Endothelial cell of umbilical vein (primary cell): ENCODE results near the gene KRTAP10-1. TPM values are rescaled to one million over a fixed set of nuclear protein-coding genes. Genes with fewer than 3 reads are reported as not detected.

Experiments used
- BruUV-seq: library from RNA; stranded (reverse); fragments of 400-500 nt; replicated peaks from 2 replicates; lab custom pipeline; 2021; lab: Mats Ljungman, UMichigan
- CTCF ChIA-PET: fragments of 300-600, 350-600 bp; sonication (Branson Sonifier 250); formaldehyde crosslinking; loops from one replicate; lab custom pipeline; 2021; ENCODE audit warnings: antibody characterized with exemption, inconsistent platforms; lab: Charles Lee
- POLR2A ChIA-PET: fragments of 300-600, 350-600 bp; sonication (Branson Sonifier 250); formaldehyde crosslinking; loops from one replicate; lab custom pipeline; 2021; ENCODE audit warnings: antibody characterized with exemption, inconsistent platforms; lab: Charles Lee
- DNase-seq: peaks from one replicate; pipeline ENCODE4 v3.0.0-alpha.2; 2011; ENCODE audit warnings: low read depth, low spot score
- FAIRE-seq: peaks from 2 replicates; lab custom pipeline; 2011; peaks lifted over from hg19 to GRCh38; lab: Jason Lieb, UNC
- H2AFZ ChIP-seq: 2 replicates; pipeline ENCODE4 v1.6.0; 2012; ENCODE audit warnings: low read depth, low read length, control low read depth, inconsistent platforms
- H3K27ac ChIP-seq: 2 replicates; pipeline ENCODE4 v1.5.1; 2011; ENCODE audit warnings: low read depth, mild to moderate bottlenecking, control low read depth, low read length, moderate library complexity; ENCODE audit not compliant: insufficient read depth
- H3K27me3 ChIP-seq, 2 experiments: 2 replicates each; pipeline versions ENCODE4 v1.6.0 to v1.6.1; 2011; ENCODE audit warnings: low read length in 2 of 2, mixed read lengths in 1 of 2; ENCODE audit not compliant: control insufficient read depth in 2 of 2, insufficient read depth in 2 of 2
- H3K36me3 ChIP-seq, 2 experiments: 2 replicates in 1 of 2; 3 replicates in 1 of 2; pipeline ENCODE4 v1.5.1; 2011; ENCODE audit warnings: low read length in 2 of 2, mild to moderate bottlenecking in 1 of 2, moderate library complexity in 1 of 2; ENCODE audit not compliant: control insufficient read depth in 2 of 2, insufficient read depth in 2 of 2; ENCODE audit errors: extremely low read depth in 1 of 2
- H3K4me1 ChIP-seq: 3 replicates; pipeline ENCODE4 v1.5.1; 2011; ENCODE audit warnings: mild to moderate bottlenecking, low read length; ENCODE audit not compliant: control insufficient read depth, insufficient read depth; ENCODE audit errors: extremely low read depth
- H3K4me2 ChIP-seq: 2 replicates; pipeline ENCODE4 v1.6.1; 2011; ENCODE audit warnings: low read length, control low read depth, mixed read lengths; ENCODE audit not compliant: insufficient read depth
- H3K4me3 ChIP-seq, 3 experiments: fragments of 200-600 bp in 1 of 3; sonication (generic), shearing (Covaris generic) in 1 of 3; replicated peaks in 1 of 3; 2 replicates each; pipeline ENCODE4 v1.5.1; 2011 to 2016; ENCODE audit warnings: control low read depth in 3 of 3, low read length in 3 of 3, mild to moderate bottlenecking in 2 of 3, inconsistent platforms in 1 of 3, low read depth in 1 of 3, moderate library complexity in 1 of 3; ENCODE audit not compliant: insufficient read depth in 1 of 3
- H3K79me2 ChIP-seq: 2 replicates; pipeline ENCODE4 v1.6.0; 2012; ENCODE audit warnings: low read length, inconsistent platforms; ENCODE audit not compliant: control insufficient read depth, insufficient read depth
- H3K9ac ChIP-seq: replicated peaks from 2 replicates; pipeline ENCODE3; 2011; ENCODE audit warnings: low read length, control low read depth; ENCODE audit not compliant: insufficient read depth; ENCODE audit errors: extremely low read depth
- H3K9me1 ChIP-seq: replicated peaks from 3 replicates; pipeline ENCODE4 v1.6.0; 2011; ENCODE audit warnings: mild to moderate bottlenecking, low read length; ENCODE audit not compliant: control insufficient read depth, insufficient read depth; ENCODE audit errors: extremely low read depth
- H3K9me3 ChIP-seq: replicated peaks from 2 replicates; pipeline ENCODE4 v1.5.1; 2012; ENCODE audit warnings: low read length, inconsistent platforms; ENCODE audit not compliant: control insufficient read depth, insufficient read depth
- H4K20me1 ChIP-seq: replicated peaks from 2 replicates; pipeline ENCODE3; 2011; ENCODE audit warnings: mild to moderate bottlenecking, low read length; ENCODE audit not compliant: control insufficient read depth, insufficient read depth; ENCODE audit errors: extremely low read depth
- EZH2 ChIP-seq: IDR thresholded peaks from 2 replicates; pipeline ENCODE4 v1.6.1; 2012; ENCODE audit warnings: borderline replicate concordance, low read depth, mild to moderate bottlenecking, moderate library complexity, low read length, inconsistent platforms; ENCODE audit not compliant: severe bottlenecking
- FOS ChIP-seq: IDR thresholded peaks from 2 replicates; pipeline ENCODE4 v1.6.1; 2011; ENCODE audit warnings: mild to moderate bottlenecking, low read length, moderate library complexity, borderline replicate concordance; ENCODE audit not compliant: insufficient read depth
- GATA2 ChIP-seq: IDR thresholded peaks from 2 replicates; pipeline ENCODE4 v1.7.0; 2011; ENCODE audit warnings: low read depth, mild to moderate bottlenecking, moderate library complexity, mixed read lengths, low read length; ENCODE audit not compliant: insufficient read length, insufficient read depth
- JUN ChIP-seq: IDR thresholded peaks from 2 replicates; pipeline ENCODE4 v1.6.1; 2011; ENCODE audit warnings: borderline replicate concordance, low read depth; ENCODE audit not compliant: insufficient read length, insufficient read depth
- MYC ChIP-seq: IDR thresholded peaks from one replicate; pipeline ENCODE4 v1.6.1; 2011; ENCODE audit warnings: mild to moderate bottlenecking, low read depth, low read length
- POLR2A ChIP-seq: IDR thresholded peaks from 2 replicates; pipeline ENCODE4 v1.6.1; 2012; ENCODE audit warnings: low read depth, mild to moderate bottlenecking, control low read depth, low read length
- POLR2AphosphoS5 ChIP-seq: IDR thresholded peaks from 2 replicates; pipeline ENCODE4 v1.6.1; 2012; ENCODE audit warnings: low read depth, mild to moderate bottlenecking, control low read depth, low read length, moderate library complexity; ENCODE audit not compliant: insufficient read depth
- dilution Hi-C: fragments of 300-500 bp; cut with MboI; formaldehyde crosslinking; loops from one replicate; pipeline ENCODE4 v1.15.0; 2019; ENCODE audit warnings: low sequenced_read_pairs; ENCODE audit not compliant: extremely low pct_ligation_motif_present
- intact Hi-C: fragments of 100-400 bp; cut with micrococcal nuclease; formaldehyde crosslinking; loops from one replicate; pipeline ENCODE4 v1.10.0; 2022
- polyA plus RNA-seq, 4 experiments: library from polyadenylated mRNA; depleted of rRNA in 3 of 4; stranded (reverse) in 3 of 4; unstranded in 1 of 4; fragments of >200 nt; gene quantifications; 2 replicates each; pipeline versions ENCODE4 v1.2.1 to v1.2.3, GENCODE V29; 2011 to 2012; ENCODE audit warnings: missing spikeins in 1 of 4
- total RNA-seq: library from RNA; stranded (reverse); gene quantifications from 2 replicates; pipeline ENCODE4 v1.2.3, GENCODE V29; 2021
- TF ChIP-seq, protein P1 (sequence below): IDR thresholded peaks from 2 replicates; pipeline ENCODE4 v1.6.1; 2011; ENCODE audit not compliant: insufficient read depth, insufficient read length
- TF ChIP-seq, protein P2 (sequence below), 2 donors: IDR thresholded peaks; 1 replicate in 1 of 2; 2 replicates in 1 of 2; pipeline ENCODE4 v1.5.1; 2011; ENCODE audit warnings: low read length in 2 of 2, mild to moderate bottlenecking in 2 of 2, moderate library complexity in 2 of 2, control low read depth in 1 of 2, inconsistent platforms in 1 of 2, low read depth in 1 of 2; ENCODE audit not compliant: insufficient read depth in 1 of 2; ENCODE audit errors: extremely low read depth in 1 of 2

The KRTAP10-1 gene
- total and polyA plus RNA-seq, 2 donors (not counting 3 experiments of a cell fraction or from before 2014, with no cell fraction given): not detected

DNA sequence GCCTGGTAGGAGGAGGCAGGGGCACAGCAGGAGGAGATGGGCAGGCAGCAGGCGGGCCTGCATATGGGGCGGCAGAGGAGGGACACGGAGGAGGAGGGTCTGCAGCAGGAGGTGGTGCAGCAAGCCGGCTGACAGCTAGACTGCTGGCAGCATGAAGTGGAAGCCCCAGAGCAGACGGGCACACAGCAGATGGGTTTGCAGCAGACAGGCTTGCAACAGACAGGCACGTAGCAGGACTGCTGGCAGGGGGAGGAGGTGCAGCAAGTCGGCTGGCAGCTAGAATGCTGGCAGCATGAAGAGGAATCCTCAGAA, 39.8 kb upstream of the KRTAP10-1 start:
- dilution Hi-C loops (no loop called here), intact Hi-C loops (no loop called here)
- Histone ChIP-seq H3K79me2 (no peaks in the 10 kb centered on the region), H3K4me3 (no peak overlapping the region), H3K27me3 (peaks cover 0 to 4% of the 10 kb centered on the region in 2 experiments), H3K36me3 (no peaks in the 10 kb centered on the region), H3K4me1 (no peaks in the 10 kb centered on the region), H3K9me1 (no peaks in the 10 kb centered on the region), H3K27ac (no peak overlapping the region), H3K4me2 (no peak overlapping the region), H3K9me3 (no peaks in the 10 kb centered on the region), H2AFZ (no peak overlapping the region), H3K9ac (no peak overlapping the region), H4K20me1 (no peaks in the 10 kb centered on the region)
- TF ChIP-seq POLR2AphosphoS5: no peak
- no peak for TF ChIP-seq FOS
- no peak for TF ChIP-seq JUN
- TF ChIP-seq EZH2: no peak
- TF ChIP-seq, protein P1, sequence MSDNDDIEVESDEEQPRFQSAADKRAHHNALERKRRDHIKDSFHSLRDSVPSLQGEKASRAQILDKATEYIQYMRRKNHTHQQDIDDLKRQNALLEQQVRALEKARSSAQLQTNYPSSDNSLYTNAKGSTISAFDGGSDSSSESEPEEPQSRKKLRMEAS: no peak
- no peak for TF ChIP-seq MYC
- TF ChIP-seq GATA2: no peak
- TF ChIP-seq, protein P2, sequence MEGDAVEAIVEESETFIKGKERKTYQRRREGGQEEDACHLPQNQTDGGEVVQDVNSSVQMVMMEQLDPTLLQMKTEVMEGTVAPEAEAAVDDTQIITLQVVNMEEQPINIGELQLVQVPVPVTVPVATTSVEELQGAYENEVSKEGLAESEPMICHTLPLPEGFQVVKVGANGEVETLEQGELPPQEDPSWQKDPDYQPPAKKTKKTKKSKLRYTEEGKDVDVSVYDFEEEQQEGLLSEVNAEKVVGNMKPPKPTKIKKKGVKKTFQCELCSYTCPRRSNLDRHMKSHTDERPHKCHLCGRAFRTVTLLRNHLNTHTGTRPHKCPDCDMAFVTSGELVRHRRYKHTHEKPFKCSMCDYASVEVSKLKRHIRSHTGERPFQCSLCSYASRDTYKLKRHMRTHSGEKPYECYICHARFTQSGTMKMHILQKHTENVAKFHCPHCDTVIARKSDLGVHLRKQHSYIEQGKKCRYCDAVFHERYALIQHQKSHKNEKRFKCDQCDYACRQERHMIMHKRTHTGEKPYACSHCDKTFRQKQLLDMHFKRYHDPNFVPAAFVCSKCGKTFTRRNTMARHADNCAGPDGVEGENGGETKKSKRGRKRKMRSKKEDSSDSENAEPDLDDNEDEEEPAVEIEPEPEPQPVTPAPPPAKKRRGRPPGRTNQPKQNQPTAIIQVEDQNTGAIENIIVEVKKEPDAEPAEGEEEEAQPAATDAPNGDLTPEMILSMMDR (IDR thresholded peaks at IDR 0.05; ENCODE audit: extremely low read depth in 1 of 2, insufficient read depth in 1 of 2, low read depth in 1 of 2, low read length in 2 of 2): no peak
- TF ChIP-seq POLR2A: no peak
- ChIA-PET CTCF (no interaction called here), POLR2A (no interaction called here)
- FAIRE-seq (no peak), DNase-seq (no peak)
- no TSS peak for BruUV-seq
